GM23248 (cell line): ENCODE results near the gene AKAP9. TPM values are rescaled to one million over a fixed set of nuclear protein-coding genes. Genes with fewer than 3 reads are reported as not detected.

Experiments
- DNase-seq: peaks from one replicate; pipeline ENCODE4 v3.0.0-alpha.2; 2015
- H2AFZ ChIP-seq: fragments of 200-600 bp; sonication (generic); 2 replicates; pipeline ENCODE4 v1.6.1; 2016; ENCODE audit warnings: antibody characterized with exemption
- H3F3A ChIP-seq: fragments of 200-600 bp; sonication (generic); 2 replicates; pipeline ENCODE4 v1.6.1; 2016; ENCODE audit warnings: mild to moderate bottlenecking, antibody characterized with exemption, mixed run types; ENCODE audit not compliant: insufficient read depth
- H3K27ac ChIP-seq: fragments of 200-600 bp; sonication (generic); 2 replicates; pipeline ENCODE4 v1.5.1; 2016; ENCODE audit warnings: mild to moderate bottlenecking
- H3K27me3 ChIP-seq: fragments of 200-600 bp; sonication (generic); replicated peaks from 2 replicates; pipeline ENCODE4 v1.6.1; 2016; ENCODE audit warnings: mild to moderate bottlenecking; ENCODE audit not compliant: insufficient read depth
- H3K36me3 ChIP-seq: fragments of 200-600 bp; sonication (generic); 2 replicates; pipeline ENCODE4 v1.6.1; 2016; ENCODE audit warnings: low read depth, mild to moderate bottlenecking
- H3K4me1 ChIP-seq: fragments of 200-600 bp; sonication (generic); 2 replicates; pipeline ENCODE4 v1.6.1; 2016; ENCODE audit warnings: mild to moderate bottlenecking; ENCODE audit not compliant: insufficient read depth
- H3K4me2 ChIP-seq: fragments of 200-600 bp; sonication (generic); one replicate; pipeline ENCODE4 v1.6.1; 2016; ENCODE audit warnings: mild to moderate bottlenecking; ENCODE audit not compliant: unreplicated experiment
- H3K4me3 ChIP-seq: fragments of 200-600 bp; sonication (generic); 2 replicates; pipeline ENCODE4 v1.5.1; 2016; ENCODE audit warnings: mild to moderate bottlenecking
- H3K79me2 ChIP-seq: fragments of 200-600 bp; sonication (generic); 2 replicates; pipeline ENCODE4 v1.6.1; 2016; ENCODE audit warnings: mild to moderate bottlenecking; ENCODE audit not compliant: insufficient read depth
- H3K9ac ChIP-seq: fragments of 200-600 bp; sonication (generic); 2 replicates; pipeline ENCODE4 v1.6.1; 2016; ENCODE audit warnings: mild to moderate bottlenecking
- H3K9me2 ChIP-seq: fragments of 200-600 bp; sonication (generic); 2 replicates; pipeline ENCODE4 v1.6.1; 2016; ENCODE audit warnings: mixed run types, mild to moderate bottlenecking, moderate library complexity; ENCODE audit not compliant: insufficient read depth
- H3K9me3 ChIP-seq: fragments of 200-600 bp; sonication (generic); one replicate; pipeline ENCODE4 v1.6.1; 2017; ENCODE audit warnings: low read depth
- H4K20me1 ChIP-seq: fragments of 200-600 bp; sonication (generic); 2 replicates; pipeline ENCODE4 v1.6.0; 2016; ENCODE audit not compliant: insufficient read depth
- EZH2 ChIP-seq: fragments of 200-600 bp; sonication (generic); IDR thresholded peaks from 2 replicates; pipeline ENCODE4 v1.6.1; 2018; ENCODE audit warnings: antibody characterized with exemption, mild to moderate bottlenecking; ENCODE audit not compliant: insufficient read depth, poor library complexity, severe bottlenecking
- EZH2phosphoT487 ChIP-seq: fragments of 200-600 bp; sonication (generic); IDR thresholded peaks from 2 replicates; pipeline ENCODE4 v1.6.1; 2018; ENCODE audit warnings: antibody characterized with exemption, moderate library complexity, mild to moderate bottlenecking, low read depth; ENCODE audit not compliant: insufficient read depth
- WGBS, 2 experiments: methylation state at CpG; one replicate each; pipeline ENCODE4 v1.1.6; 2015 to 2017; ENCODE audit warnings: low lambda C conversion rate in 2 of 2, low coverage in 1 of 2; ENCODE audit errors: missing lambda C conversion rate in 2 of 2; 5-methylcytosine and 5-hydroxymethylcytosine counted together
- in situ Hi-C: fragments of 300-500 bp; cut with MboI; formaldehyde crosslinking; loops from 2 replicates; pipeline ENCODE4 v1.15.0; 2020
- polyA plus RNA-seq: library from polyadenylated mRNA; unstranded; fragments of >200 nt; fragmentation: Nextera tagmentation; extraction: Ambion mirVana; gene quantifications from 2 replicates; pipeline ENCODE4 v1.2.1, GENCODE V29; 2016
- total RNA-seq: library from RNA; depleted of rRNA; stranded (reverse); fragments of >200 nt; shearing (Covaris generic); gene quantifications from 2 replicates; pipeline ENCODE4 v1.2.3, GENCODE V29; 2014

Gene AKAP9
- total and polyA plus RNA-seq, 2 experiments from 2014 or later: 24.1 to 38.8 TPM

- H3K79me2 ChIP-seq: peaks cover 65% of the 10 kb centered on the region
- H4K20me1 ChIP-seq: no peaks in the 10 kb centered on the region
- no peak overlapping the region for H3K27ac ChIP-seq
- TF ChIP-seq EZH2 (no peak), EZH2phosphoT487 (no peak)
- in situ Hi-C loops: no loop called here
- H3K36me3 ChIP-seq: peaks cover 55% of the 10 kb centered on the region
- no peak overlapping the region for H3K4me2 ChIP-seq
- no peaks in the 10 kb centered on the region for H3K9me2 ChIP-seq
- WGBS, 2 experiments: 97 to 100% methylated on average over 1 of the region's 1 CpG
- no peaks in the 10 kb centered on the region for H3K9me3 ChIP-seq
- 0 out of 2 replicates have a peak, but pooled peaks cover 2% of the 10 kb centered on the region for H3F3A ChIP-seq
- no peak overlapping the region for H2AFZ ChIP-seq
- H3K4me3 ChIP-seq: no peak overlapping the region
- H3K4me1 ChIP-seq: no peaks in the 10 kb centered on the region
- no peaks in the 10 kb centered on the region for H3K27me3 ChIP-seq
- H3K9ac ChIP-seq: no peak overlapping the region
- DNase-seq: no peak
Observed at GRCh38 chr7:92119213-92119759, 178.6 kb downstream of the AKAP9 start.

- no peaks in the 10 kb centered on the region for H4K20me1 ChIP-seq
Observed at GRCh38 chr7:92121681-92122080, 181.0 kb downstream of the AKAP9 start.

GRCh38 chr7:92131093-92131492 is 190.4 kb downstream of the AKAP9 start:
- 86 to 90% methylated on average over 5 of the region's 5 CpGs for WGBS, 2 experiments
- peaks cover 45% of the 10 kb centered on the region for H3K79me2 ChIP-seq
- no peak overlapping the region for H3K27ac ChIP-seq
- in situ Hi-C loops: no loop called here
- no peaks in the 10 kb centered on the region for H3K27me3 ChIP-seq
- H3K9me3 ChIP-seq: no peaks in the 10 kb centered on the region
- no peak overlapping the region for H3K4me3 ChIP-seq
- peaks cover 14% of the 10 kb centered on the region for H3K4me1 ChIP-seq
- H4K20me1 ChIP-seq: no peaks in the 10 kb centered on the region
- H3F3A ChIP-seq: no peaks in the 10 kb centered on the region
- H2AFZ ChIP-seq: no peak overlapping the region
- H3K4me2 ChIP-seq: no peak overlapping the region
- TF ChIP-seq EZH2 (no peak), EZH2phosphoT487 (no peak)
- no peak overlapping the region for H3K9ac ChIP-seq
- H3K36me3 ChIP-seq: peaks cover 28% of the 10 kb centered on the region; the same call in 1 of the 2 replicates
- H3K9me2 ChIP-seq: no peaks in the 10 kb centered on the region
- no peak for DNase-seq

More at GRCh38 chr7:92121681-92122080, 181.0 kb downstream of the AKAP9 start:
- Histone ChIP-seq H3K9me3 (no peaks in the 10 kb centered on the region), H3K4me3 (no peak overlapping the region), H3K27me3 (no peaks in the 10 kb centered on the region), H3K36me3 (peaks cover 50% of the 10 kb centered on the region), H3K27ac (no peak overlapping the region), H3K4me2 (no peak overlapping the region), H2AFZ (no peak overlapping the region), H3K9me2 (no peaks in the 10 kb centered on the region), H3K4me1 (no peaks in the 10 kb centered on the region), H3F3A (0 out of 2 replicates have a peak, but pooled peaks cover 3% of the 10 kb centered on the region), H3K9ac (no peak overlapping the region), H3K79me2 (peaks cover 56% of the 10 kb centered on the region)
- DNase-seq: no peak
- in situ Hi-C loops: no loop called here
- TF ChIP-seq EZH2phosphoT487: no peak
- no peak for TF ChIP-seq EZH2

GRCh38 chr7:92131764-92132330 is 191.2 kb downstream of the AKAP9 start:
- TF ChIP-seq EZH2phosphoT487 (no peak), EZH2 (no peak)
- no peak overlapping the region for H2AFZ ChIP-seq
- whole genome bisulfite sequencing, 2 experiments: 86 to 89% methylated on average over 4 of the region's 4 CpGs
- H3K4me1 ChIP-seq: peaks cover 14% of the 10 kb centered on the region
- no peak overlapping the region for H3K27ac ChIP-seq
- no peaks in the 10 kb centered on the region for H3K9me2 ChIP-seq
- H3K27me3 ChIP-seq: no peaks in the 10 kb centered on the region
- no peak for DNase-seq
- in situ Hi-C loops: no loop called here
- no peak overlapping the region for H3K9ac ChIP-seq
- no peaks in the 10 kb centered on the region for H4K20me1 ChIP-seq
- H3F3A ChIP-seq: no peaks in the 10 kb centered on the region
- peaks cover 23% of the 10 kb centered on the region; the same call in 1 of the 2 replicates for H3K36me3 ChIP-seq
- H3K4me3 ChIP-seq: peak overlapping the region; percentile 90; the same call in 1 of the 2 replicates
- H3K4me2 ChIP-seq: no peak overlapping the region
- peaks cover 45% of the 10 kb centered on the region for H3K79me2 ChIP-seq
- no peaks in the 10 kb centered on the region for H3K9me3 ChIP-seq
